PFSK-1 (cell line): ENCODE measurements around the gene TMEM79.
A peak's percentile ranks its signal among the peaks of the same experiment; 100 is the strongest.

ENCODE experiments used
- FOXP2 ChIP-seq: optimal IDR thresholded peaks from 2 replicates; pipeline ENCODE3; 2011; ENCODE audit warnings: borderline replicate concordance, control low read depth, inconsistent platforms; ENCODE audit not compliant: insufficient read depth; ENCODE audit errors: extremely low read length, extremely low read depth
- POLR2AphosphoS5 ChIP-seq: IDR thresholded peaks from 2 replicates; pipeline ENCODE4 v1.6.1; 2012; ENCODE audit warnings: low read depth, mild to moderate bottlenecking, control low read depth, low read length, moderate library complexity
- REST ChIP-seq, 2 experiments: IDR thresholded peaks; 2 replicates each; pipeline versions ENCODE4 v1.6.1 to v1.8.0; 2011 to 2012; ENCODE audit warnings: low read depth in 2 of 2, low read length in 2 of 2, control low read depth in 1 of 2, inconsistent platforms in 1 of 2, mild to moderate bottlenecking in 1 of 2, moderate library complexity in 1 of 2; ENCODE audit not compliant: insufficient read depth in 1 of 2
- SIN3A ChIP-seq: IDR thresholded peaks from 2 replicates; pipeline ENCODE4 v1.6.1; 2012; ENCODE audit warnings: mild to moderate bottlenecking, low read length, moderate library complexity, borderline replicate concordance; ENCODE audit not compliant: insufficient read depth
- TAF1 ChIP-seq: IDR thresholded peaks from 2 replicates; pipeline ENCODE4 v1.6.1; 2012; ENCODE audit warnings: low read length, control low read depth, borderline replicate concordance; ENCODE audit not compliant: insufficient read depth

Gene TMEM79

DNA sequence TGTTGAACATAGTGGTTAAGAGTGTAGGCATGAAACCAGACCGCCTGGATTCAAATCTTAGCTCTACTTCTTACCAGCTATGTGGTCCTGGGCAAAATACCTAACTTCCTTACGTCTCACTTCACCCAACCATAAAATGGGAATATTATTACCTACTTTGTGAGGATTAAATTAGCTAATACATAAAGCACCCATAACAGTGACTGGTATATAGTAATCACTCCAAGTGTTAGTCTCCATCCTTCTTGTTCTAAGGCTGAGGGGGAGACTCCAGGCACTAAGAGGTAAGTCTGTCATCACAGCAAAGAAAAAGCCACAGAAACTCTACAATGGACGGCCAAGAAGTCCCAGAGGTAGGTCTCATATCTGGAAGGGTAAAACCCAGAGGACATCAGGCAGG, 4.3 kb upstream of the TMEM79 start:
- no peak for TF ChIP-seq FOXP2
- TF ChIP-seq SIN3A = no peak
- TF ChIP-seq POLR2AphosphoS5 = no peak
- no peak for TF ChIP-seq REST (IDR thresholded peaks at IDR 0.05; ENCODE audit: insufficient read depth in 1 of 2, low read depth in 2 of 2, low read length in 2 of 2)
- no peak for TF ChIP-seq TAF1

DNA sequence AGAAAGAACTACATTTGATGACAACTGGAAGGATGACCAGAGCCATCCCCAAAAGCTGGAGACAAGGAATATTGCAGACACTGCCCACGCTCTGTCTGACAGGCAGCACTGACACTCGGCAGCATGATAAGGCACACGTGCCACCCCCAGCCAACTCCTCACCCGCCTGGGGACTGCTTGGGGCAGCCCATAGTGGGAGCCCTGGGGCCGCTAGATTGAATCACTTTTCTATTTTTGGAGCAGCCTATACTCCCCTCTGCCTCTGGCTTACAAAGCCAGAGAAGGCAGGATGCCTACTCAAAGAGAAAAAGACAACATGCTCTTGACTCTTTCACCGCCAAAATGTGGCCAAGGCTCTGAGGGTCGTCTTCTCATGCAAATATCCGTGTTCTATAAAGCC, 2.8 kb upstream of the TMEM79 start:
- TF ChIP-seq TAF1 = 0 out of 2 replicates have a peak, but pooled peaks have one; percentile 0
- TF ChIP-seq FOXP2 = no peak
- peak; percentile 75; the same call in 1 of the 2 replicates for TF ChIP-seq SIN3A

DNA sequence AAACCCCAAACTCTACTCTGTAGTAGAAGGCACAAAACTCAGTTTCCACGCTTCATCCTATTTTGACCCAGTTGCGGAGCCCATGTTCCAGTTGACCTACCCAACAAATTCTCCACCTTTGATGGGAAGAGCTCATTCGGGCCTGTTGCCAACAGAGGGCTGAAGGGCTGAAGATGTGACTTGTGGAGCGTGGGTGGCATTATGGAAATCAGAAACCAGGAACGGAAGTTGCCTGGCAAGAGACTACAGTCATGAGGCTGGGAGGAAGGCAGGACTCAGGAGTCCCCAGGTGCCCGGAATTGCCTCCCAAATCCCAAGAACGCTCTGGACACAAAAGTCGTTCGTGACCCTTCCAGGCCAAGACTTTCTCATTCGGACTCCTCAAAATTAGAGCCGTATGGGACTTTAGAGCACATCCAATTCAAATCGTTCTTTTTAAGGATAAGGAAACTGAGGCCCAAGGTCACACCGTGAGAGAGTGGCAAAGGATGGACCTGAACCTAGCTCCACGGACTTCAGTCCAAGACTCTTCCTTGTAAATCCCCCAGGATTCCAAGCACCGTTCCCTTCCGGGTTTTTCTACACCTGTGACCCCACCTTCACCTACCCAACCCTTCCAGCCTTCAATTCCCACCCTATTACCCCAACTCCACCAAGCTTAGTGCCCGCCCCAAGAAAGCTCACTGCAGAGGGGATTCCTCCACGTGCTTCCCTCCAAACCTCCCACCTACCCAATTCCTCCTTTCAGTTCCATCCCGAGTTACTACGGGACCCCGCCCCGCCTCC, 2.2 kb upstream of the TMEM79 start:
- no peak for TF ChIP-seq FOXP2
- TF ChIP-seq POLR2AphosphoS5 = no peak
- TF ChIP-seq TAF1 = peak; percentile 46; the same call in 1 of the 2 replicates
- TF ChIP-seq SIN3A = 0 out of 2 replicates have a peak, but pooled peaks have one; percentile 18

DNA sequence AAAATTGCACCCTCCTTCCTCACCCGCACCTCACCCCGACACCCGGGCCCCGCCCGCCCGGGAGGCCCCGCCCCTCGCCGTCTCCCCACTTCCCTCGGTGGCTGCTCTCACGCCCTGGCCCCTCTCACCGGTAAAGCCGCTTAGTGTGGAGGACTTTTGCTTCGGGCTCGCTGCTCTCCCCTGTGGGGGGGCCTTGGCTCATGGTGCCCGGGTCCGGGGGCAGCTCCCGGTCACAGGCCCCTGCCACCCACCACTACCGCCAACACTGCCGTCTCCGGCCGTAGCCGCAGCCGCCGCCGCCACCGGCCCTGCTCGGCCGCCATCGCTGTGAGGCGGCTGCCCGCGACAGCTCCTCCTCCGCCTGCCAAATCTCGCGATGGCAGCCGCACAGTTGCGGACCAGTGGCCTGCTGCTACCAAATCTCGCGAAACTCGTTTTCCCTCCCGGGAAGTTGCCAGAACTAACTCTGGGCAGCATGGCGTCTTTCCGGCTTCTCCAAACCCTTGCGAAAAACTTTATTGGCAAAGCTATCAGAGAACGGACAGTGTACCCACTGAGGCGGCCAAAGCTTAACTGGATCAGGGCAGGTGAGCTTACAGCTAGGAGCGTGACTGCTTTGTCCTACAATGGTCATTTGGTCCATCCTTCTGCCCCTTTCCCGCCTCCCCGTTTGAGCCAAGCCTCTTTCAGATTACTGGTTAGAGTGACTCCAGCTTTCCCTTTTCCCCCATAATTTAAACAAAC, 1.5 kb upstream of the TMEM79 start, which contains the start of gene SMG5:
TSS of gene SMG5 (minus strand) at position 347 of the 744 bp plus-strand sequence. CDS start at position 202, 145 bp downstream.
- TF ChIP-seq POLR2AphosphoS5 (peak; percentile 84), SIN3A (peak; percentile 96; the same call in 1 of the 2 replicates), REST (IDR thresholded peaks at IDR 0.05; ENCODE audit: insufficient read depth in 1 of 2, low read depth in 2 of 2, low read length in 2 of 2) (peak in 1 of 2 experiments; percentile 31; a peak in 1 of 4 replicates), TAF1 (peak; percentile 87), FOXP2 (peak; percentile 66)

DNA sequence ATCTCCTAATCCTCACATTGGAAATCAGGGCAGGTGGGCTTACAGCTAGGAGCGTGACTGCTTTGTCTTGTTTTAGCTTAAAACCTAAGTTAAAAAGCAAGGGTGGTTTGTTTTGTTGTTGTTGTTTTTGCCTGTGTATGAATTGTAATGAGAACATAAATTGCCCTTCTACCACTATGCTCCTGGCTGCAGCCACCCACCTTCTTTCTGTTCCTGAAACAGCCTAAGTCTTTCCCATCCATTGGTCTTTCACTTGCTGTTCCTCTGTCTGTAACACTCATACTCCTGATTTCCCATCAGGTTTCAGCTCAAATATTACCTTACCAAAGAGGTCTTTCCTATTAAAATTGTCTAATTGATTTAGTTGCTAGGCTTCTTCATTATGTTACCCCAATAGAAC, 604 bp upstream of the TMEM79 start:
- TF ChIP-seq POLR2AphosphoS5 = no peak

GRCh38 chr1:156284757-156285156, 632 bp downstream of the TMEM79 start:
- no peak for TF ChIP-seq FOXP2
- no peak for TF ChIP-seq POLR2AphosphoS5
- TF ChIP-seq SIN3A = no peak
- no peak for TF ChIP-seq REST (IDR thresholded peaks at IDR 0.05; ENCODE audit: insufficient read depth in 1 of 2, low read depth in 2 of 2, low read length in 2 of 2)
- TF ChIP-seq TAF1 = no peak
